Measurements from ENCODE around the gene APOM. TPM values are rescaled to one million over a fixed set of nuclear protein-coding genes. Genes with fewer than 3 reads are reported as not detected.
A peak's percentile ranks its signal among the peaks of the same experiment; 100 is the strongest.

APOM gene
- total RNA-seq, 1 donor from 2014 or later: not detected

DNA sequence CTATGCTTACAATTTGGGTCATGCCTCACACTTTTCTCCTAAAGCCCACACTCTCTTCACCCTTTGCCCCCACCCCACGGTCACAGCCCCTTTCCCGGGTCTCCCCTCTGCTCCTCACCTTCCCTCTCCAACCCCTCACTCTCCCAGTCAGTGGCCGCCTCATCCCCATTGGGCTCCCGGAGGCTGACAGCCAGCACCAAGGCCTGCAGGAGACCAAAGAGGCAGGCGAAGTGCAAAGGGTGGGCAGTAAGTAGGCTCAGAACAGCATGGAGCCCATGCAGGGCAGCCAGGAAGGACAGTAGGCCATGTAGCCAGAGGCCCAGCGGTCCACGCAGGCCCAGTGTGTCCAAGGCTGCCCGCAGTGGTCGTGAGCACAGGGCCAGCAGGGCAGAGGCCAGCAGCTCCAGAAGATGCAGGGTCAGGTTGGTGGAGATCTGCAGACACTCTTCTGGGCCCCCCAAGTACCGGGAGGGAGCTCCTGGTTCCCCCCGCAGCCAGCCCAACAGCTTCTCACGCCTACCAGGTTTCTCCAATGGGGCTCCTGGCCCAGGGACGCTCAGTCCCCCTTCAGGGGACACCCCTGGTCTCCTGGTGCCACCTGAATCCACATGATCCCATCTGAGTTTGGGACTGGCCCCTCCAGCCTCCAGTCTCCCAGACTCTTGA lies 3.4 kb downstream of the APOM start:
- DNase-seq: no peak

DNA sequence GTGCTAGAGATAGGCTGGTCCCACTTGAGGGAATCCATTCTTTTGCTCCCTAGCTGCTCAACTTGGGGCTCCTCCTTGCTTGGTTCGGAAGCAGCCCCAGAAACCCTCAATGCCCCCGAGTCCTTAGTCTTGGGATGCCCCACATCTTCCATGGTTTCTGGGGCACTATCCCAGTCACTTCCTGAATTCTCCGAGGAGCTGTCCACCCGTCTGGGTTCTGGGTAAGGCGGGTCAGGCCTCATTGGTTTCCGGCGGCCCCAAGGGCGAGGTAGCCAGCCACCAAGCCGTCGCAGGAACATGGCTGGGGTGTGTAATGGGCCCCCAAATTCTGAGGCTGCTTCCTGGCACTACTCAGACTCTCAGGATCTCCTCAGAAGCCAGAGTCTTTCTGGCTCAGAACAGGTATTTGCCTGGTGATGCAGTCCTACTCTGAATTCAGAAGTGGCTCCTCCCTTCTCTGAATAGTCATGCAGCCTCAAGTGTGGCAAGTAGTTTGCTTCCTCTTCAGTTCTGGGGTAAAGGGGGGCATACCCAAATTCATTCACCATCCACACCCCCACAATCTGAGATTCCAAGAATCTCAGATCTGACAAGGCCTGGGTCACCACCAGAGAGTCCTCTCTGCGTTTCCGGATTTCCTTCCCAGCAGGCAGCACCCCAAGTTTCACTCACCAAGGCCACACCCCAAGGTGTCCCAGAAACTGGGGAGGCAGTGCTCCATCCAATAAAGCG lies 4.1 kb downstream of the APOM start:
- no peak for DNase-seq

DNA sequence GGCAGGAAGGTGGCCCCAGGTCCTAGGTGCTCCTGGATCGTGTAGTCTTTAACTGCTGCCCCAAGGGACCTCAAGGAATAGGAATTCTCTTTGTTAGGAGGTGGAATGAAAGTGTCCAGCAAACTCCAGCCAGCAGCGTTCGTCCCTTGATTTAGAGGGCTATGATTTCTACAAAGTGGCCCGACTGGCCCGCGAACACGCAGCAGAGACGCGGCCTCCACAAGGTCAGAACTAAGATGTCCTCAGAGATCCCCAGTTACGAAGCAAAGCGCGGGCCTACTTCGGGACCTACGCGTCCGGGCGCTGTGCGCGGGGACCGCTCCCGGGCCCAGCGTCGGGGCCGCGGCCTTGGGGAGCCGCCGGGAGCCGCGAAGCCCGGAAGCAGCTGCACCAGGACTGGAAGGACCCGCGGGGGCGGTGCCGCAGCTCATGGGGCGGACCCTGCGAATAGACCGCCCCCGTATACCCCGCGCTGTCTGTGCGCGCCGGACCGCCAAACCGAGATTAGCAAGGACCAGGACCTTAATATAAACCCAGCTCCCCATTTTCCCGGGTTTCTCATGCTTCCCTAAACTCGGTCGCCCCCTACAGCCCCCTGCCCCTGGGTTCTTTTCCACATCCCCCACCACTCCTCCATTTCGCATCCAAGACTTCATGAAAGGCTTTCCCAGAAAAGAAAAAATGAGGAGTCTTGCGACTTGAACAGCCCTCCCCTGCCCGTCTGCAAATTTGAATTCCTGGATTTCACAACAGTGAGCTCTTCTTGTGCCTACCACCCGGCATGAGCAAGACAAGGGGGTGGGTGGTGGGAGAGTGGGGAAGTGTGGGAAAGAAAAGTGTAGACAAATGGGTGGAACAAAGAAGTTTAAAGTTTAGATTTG lies 4.9 kb downstream of the APOM start, which contains the start of gene C6orf47:
Gene C6orf47 (minus strand): TSS at position 398 of the 881 bp plus-strand sequence. CDS start 831 bp downstream, outside the sequence.
- DNase-seq: peak; percentile 94

DNA sequence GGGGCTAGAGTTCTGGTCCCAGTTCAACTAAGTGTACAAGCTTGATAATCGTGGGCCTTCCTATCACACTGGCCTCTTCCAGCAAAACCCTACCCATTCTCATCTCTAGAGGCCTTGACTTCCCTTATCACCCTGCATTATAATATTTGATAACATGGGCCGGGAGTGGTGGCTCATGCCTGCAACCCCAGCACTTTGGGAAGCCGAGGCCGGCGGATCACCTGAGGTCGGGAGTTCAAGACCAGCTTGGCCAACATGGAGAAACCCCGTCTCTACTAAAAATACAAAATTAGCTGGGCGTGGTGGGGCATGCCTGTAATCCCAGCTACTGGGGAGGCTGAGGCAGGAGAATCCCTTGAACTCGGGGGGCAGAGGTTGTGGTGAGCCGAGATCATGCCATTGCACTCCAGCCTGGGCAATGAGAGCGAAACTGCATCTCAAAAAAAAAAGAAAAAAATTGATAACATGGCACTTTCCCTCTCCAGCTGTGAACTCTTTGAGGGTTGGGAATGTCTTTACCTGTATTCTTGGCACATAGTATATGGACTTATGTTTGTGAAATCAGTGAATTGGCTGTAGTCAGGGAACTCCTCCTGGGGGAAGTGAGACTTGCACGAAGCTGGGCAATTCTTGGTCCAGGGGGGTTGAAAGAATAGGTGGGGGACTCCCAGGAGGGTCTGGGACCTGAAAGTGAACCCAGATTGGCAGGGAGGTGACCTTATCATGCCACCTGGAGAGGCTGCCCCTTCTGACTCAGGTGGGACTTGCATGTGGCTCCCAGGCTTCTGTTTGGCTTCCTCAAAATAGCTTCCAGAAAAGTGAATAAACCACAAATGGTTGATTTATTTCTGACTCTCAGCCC lies 5.8 kb downstream of the APOM start:
- no peak for DNase-seq

DNA sequence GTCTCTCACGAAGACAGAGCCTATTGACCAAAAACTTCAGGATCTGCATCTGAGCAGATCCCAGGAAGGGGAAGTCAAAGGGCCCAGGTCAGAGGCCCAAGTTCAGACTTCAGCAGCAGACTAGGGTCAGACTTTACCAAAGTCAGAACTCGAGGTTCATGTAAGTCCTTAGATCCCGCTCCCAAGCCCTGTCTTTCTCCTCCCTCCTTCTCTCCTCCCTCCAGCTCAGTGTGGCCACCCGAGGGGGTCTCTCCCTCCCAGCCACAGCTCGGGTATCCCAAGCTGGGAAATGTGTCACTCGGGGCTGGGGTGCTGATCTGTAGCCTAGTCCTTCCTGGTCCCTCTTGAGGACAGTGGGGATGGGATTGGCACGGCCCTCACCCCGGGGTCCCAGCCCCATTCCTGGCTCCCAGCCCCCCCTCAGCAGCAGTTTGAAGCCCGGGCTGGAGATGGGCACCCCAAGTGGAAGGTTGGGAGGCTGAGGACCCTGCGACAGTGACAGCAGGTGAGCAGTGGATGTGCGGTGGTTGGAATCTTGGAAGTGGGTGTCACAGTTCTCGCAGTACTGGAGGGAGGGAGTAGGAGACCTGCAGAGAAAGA lies 6.5 kb downstream of the APOM start:
- DNase-seq: no peak

DNA sequence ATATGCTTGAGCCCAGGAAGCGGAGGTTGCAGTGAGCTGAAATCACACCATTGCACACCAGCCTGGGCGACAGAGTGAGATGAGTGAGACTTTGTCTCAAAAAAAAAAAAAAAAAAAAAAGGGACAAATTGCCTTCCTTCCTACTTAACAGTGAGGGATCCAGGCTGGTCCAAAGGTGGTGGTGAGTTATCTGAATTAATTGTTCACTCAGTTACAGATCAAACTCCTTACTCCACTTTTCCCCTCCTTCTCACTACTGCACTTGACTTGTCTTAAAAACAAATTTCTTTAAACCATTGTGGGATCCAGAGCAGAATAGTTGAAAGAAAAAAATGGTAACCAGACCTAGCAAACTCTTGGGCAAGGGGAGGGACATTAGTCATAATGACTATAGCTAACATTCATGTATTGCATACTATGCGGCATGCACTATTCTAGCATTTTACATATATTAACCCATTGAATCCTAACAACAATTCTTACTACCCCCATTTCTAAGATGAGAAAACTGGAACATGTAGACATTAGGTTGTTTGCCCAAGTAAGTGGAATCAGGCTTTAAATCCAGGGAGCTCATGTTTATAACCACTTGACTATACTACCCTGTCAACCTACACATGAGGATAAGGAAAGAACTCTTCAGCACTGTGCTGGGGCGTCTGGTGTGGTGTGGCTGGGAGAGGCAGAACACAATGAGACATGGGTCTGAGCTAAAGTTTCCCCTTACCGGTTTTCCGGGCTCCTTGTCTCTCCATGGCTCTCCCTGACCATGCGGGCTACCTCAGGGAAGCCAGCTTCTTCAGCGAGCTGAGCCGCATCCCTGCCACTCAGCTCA lies 7.6 kb downstream of the APOM start:
- no peak for DNase-seq

DNA sequence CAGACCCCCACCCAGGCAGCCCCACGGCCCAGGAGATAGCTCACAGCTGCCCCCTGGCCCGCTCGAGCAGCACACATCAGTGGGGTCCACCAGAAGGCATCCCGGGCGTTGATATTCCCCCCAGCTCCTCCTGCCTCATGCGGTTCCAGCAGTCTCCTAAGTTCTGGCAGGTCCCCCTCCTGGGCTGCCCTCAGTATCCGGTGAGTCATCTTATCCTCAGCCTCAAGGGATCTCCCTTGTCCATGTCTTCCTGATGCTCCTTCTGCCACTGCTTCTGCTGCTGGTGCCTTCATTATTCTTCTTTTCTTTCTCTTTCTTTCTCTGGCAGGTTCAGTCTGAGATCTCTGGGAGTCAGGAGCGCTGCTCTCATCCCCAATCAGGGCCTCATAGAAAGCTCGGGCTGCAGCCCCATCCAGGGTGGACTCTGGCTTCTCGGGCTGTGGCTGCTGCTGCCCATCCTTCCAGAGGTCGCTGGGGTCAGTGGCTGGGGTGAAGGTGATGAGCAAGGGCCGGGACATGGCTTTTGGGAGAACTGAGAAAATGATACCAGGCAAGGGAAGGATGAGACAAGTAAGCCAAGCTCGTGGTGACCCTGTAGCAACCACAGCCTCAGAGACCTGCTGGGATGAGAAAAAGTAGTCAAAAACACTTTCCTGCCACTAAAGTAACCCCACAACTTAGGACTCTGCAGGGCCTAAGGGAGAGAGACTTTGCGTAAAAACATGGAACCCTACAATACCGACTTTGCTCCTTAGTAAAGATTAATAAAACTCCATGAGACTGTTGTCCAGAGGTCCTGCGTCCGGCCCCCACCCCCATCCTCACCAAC lies 8.5 kb downstream of the APOM start:
- no peak for DNase-seq

DNA sequence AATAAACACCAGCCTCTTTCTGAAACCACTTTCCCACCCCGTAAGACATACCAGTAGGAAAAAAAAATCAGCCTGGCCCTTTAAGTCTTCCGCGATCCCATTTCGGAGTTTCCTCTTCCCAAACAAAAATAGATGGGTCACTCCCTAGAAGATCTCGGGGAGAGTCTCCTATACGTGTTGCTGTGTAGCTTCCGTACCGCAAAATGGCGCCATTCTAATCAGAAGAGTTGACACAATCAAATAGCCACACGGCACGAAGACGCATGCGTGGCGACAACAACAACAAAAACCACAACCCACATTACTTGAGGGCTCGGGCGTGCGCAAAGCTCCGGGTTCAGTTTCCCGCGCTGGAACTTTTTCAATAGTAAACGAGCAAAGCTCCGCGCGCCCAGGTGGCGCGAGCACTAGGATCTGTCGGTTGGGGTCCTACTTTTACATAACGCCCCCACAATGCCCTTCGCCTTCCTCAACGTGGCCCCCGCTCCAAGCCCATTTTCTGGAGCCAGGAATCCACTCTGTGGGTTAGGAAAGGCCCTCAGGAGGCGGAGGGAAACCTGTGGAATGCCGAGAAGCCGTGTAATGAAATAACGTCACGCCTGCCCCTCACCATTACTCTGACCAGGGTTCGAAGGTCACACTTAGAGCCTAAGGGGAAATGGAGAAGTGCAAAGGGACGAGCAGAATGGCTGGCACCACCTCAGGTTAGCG lies 9.3 kb downstream of the APOM start, which contains the start of gene GPANK1:
Gene GPANK1 (minus strand): TSS at position 208 of the 711 bp plus-strand sequence. CDS start 519 bp downstream, outside the sequence.
- DNase-seq: peak; percentile 98

DNA sequence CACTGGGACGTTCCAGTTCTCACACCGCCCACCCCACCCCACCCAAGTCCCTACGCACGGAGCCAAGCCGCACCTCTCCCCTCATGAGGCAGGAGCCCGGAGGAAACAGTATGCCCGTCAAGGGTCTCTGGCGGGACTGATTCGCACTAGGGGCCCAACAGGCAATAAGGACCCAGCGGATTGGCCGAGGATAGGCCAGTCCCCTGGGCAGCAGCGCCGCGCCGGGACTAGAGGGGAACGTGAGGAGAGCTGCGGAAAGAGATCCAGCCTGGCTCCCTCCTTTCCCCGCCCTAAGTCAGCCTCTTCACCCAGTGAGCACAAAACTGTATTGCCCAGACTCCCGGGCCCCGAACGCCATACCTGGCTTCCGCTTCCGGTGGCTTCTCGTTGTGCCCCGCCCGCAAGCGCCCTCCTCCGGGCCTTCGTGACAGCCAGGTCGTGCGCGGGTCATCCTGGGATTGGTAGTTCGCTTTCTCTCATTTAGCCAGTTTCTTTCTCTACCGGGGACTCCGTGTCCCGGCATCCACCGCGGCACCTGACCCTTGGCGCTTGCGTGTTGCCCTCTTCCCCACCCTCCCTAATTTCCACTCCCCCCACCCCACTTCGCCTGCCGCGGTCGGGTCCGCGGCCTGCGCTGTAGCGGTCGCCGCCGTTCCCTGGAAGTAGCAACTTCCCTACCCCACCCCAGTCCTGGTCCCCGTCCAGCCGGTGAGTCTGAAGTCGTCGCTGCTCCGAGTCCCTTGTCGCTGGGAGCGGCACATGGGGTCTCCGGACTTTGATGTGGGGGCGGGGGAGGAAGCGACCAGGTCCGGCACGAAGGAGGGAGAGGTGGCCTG lies 10.0 kb downstream of the APOM start, which contains the start of gene CSNK2B:
Gene CSNK2B (plus strand): TSS at position 580 of the 836 bp plus-strand sequence. CDS start 752 bp downstream, outside the sequence.
- peak; percentile 99 for DNase-seq

DNA sequence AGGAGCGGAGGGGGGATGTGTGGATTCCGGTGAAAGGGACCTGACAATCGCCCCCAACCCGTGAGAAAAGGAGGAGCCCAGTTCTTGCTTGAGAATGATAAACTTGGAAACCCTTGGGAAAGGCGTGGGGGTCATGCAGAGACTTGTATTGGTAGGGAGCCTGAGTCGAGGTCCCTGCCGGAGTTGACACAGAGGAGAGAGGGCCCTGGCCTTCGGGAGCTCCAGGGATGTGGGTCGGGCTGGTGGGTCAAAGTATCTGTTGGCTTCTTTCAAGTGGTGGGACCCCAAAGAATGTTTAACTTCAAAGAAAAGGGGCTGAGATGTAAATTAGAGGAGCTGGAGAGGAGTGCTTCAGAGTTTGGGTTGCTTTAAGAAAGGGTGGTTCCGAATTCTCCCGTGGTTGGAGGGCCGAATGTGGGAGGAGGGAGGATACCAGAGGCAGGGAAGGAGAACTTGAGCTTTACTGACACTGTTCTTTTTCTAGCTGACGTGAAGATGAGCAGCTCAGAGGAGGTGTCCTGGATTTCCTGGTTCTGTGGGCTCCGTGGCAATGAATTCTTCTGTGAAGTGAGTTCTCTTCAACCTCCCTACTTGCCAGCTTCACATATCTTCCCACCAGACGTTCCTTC lies 10.8 kb downstream of the APOM start:
- no peak for DNase-seq

DNA sequence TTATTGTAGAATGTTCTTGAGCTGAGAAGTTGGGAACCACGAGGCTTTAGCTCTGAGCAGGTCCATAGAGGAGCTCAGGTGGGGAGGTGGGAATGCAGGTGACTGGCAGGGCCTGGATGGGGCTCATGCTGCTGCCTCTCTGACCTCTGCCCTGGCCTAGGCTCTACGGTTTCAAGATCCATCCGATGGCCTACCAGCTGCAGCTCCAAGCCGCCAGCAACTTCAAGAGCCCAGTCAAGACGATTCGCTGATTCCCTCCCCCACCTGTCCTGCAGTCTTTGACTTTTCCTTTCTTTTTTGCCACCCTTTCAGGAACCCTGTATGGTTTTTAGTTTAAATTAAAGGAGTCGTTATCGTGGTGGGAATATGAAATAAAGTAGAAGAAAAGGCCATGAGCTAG lies 14.0 kb downstream of the APOM start, which contains the start of gene LY6G5B:
Gene LY6G5B (plus strand): TSS at position 301 of the 400 bp plus-strand sequence. CDS start 975 bp downstream, outside the sequence.
- DNase-seq: no peak

DNA sequence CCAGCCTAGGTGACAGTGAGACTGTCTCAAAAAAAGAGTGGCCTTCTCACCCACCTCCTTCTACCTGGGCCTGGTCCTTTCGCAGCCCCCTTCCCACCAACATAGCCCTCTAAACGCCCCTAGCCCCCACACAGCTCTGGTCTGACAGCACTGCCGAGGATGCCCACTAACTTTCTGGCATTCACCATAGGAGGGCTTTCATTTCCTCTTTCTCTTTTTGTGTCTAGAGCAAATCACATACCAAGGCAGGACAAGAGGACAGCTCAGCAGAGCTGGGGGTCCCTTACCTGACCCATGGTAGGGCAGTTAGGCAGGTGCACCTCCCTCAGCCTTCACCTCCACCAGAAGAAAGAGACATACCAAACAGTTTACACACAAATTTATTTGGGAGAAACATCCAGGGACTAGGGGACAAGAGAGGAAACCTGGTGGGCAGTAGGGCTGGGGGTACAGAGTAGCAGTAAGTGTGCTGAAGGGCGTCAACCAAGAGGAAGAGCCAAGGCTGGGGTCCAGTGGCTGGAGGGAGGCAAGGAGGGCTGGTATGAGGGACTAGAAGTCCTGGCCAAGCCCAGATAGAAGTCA lies 20.7 kb downstream of the APOM start:
- DNase-seq: no peak

DNA sequence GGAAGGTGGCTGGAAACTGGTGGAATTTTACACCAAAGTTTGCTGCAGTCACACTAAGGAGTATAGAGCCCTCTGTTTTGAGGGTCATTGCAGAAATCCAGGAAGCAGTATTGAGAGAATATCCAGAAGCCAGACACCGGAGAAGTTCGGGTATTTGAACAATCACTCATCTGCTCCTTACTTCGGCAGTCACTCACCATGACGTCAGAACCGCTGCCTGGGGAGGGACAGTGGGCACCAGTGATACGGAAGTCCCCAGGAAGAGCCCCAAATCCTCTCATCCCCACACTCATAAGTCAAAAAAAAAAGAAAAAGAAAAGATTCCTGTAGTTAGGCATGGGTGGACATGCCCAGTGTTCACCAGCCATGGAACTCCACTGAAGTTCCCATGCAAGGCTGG lies 21.2 kb downstream of the APOM start:
- no peak for DNase-seq

DNA sequence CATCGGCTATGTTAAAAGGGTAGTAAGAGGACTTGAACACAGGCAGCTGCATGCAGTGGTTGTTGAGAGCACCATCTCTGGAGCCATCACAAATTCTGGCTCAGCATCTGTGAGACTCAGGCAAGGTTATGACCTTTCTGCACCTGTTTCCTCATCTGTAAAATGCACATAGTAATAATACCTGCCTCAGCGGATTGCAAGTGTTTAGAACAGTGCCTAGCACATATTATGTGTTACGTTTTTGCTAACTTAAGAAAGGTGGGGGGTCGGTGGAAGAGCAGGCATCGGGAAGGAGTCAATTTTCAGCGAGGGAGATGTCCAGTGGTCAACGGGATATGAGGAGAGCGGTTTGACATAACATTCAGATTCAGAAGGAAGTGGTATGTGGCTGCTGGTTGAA lies 22.3 kb downstream of the APOM start:
- DNase-seq: no peak

DNA sequence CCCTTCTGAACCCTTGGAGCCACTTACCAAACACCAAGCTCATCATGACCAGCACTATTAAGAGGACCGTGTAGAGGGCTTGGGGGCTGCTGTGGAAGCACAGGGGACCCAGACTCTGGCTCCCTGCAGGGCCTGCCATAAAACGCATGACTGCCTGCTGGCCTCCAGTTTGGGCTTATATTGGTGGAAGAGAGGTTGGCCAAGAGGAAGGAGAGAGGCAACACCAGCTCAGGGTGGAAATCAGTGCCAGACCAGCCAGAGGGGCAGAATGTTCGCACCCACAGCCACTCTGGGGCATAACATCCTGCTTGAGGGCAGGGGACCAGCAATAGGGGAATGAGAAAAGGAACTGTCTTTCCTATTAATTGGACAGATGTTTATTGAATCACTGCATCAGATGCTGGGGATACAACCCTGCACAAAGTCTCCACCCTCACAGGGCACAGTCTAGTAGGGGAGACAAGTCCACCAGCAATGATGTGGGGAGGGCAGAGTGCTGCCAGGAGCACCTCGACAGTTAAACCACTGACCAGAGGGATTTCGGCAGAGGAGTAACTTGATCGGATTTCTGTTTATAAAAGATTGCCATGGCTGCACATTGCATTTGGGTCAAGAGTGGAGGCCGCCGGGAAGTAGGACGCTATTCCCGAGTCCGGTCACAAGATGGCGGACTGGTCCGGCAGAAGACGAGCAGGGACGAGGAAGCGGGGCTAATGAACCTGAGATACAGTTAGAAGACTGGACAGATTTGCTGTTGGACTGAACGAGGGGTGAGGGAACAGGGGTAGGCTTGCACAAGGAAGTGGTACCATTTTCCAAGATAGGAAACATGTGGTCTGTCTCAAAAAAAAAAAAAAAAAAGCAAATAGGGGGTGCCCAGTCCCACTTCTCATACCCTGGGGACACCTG lies 24.8 kb downstream of the APOM start, which contains the start of gene LY6G5C:
Gene LY6G5C (minus strand): TSS at position 842 of the 909 bp plus-strand sequence. CDS start 694 bp downstream, at position 148.
- DNase-seq: peak; percentile 91

All from tongue (tissue), 2 donors.